ENCODE data around the gene PPP1R12B.
"Not testable (repeated sequence)": the region's sequence is repeated elsewhere in the genome, so short reads cannot be mapped to it uniquely, and the experiment has no call there.

The PPP1R12B gene

GRCh38 chr1:202493112-202493511 lies 144.6 kb downstream of the PPP1R12B start:
- DNase-seq, result not testable (repeated sequence)

GRCh38 chr1:202498542-202498941 lies 150.0 kb downstream of the PPP1R12B start:
- no peak for DNase-seq

- not testable (repeated sequence) for DNase-seq
Observed at GRCh38 chr1:202499997-202500396, 151.5 kb downstream of the PPP1R12B start.

GRCh38 chr1:202501281-202501680 lies 152.8 kb downstream of the PPP1R12B start:
- no peak for DNase-seq

- DNase-seq, result no peak
Observed at GRCh38 chr1:202505356-202505755, 156.9 kb downstream of the PPP1R12B start.

- DNase-seq, result not testable (repeated sequence)
Observed at GRCh38 chr1:202505880-202506575, 157.5 kb downstream of the PPP1R12B start.

- DNase-seq, result not testable (repeated sequence)
Observed at GRCh38 chr1:202508863-202509262, 160.4 kb downstream of the PPP1R12B start.

GRCh38 chr1:202513875-202514274 lies 165.4 kb downstream of the PPP1R12B start:
- not testable (repeated sequence) for DNase-seq

GRCh38 chr1:202516434-202516877 lies 168.0 kb downstream of the PPP1R12B start:
- no peak for DNase-seq

- DNase-seq, result not testable (repeated sequence)
Observed at GRCh38 chr1:202517146-202517545, 168.6 kb downstream of the PPP1R12B start.

- DNase-seq, result not testable (repeated sequence)
Observed at GRCh38 chr1:202518180-202518579, 169.7 kb downstream of the PPP1R12B start.

GRCh38 chr1:202518905-202519304 lies 170.4 kb downstream of the PPP1R12B start:
- DNase-seq, result not testable (repeated sequence)

- not testable (repeated sequence) for DNase-seq
Observed at GRCh38 chr1:202520129-202520856, 171.8 kb downstream of the PPP1R12B start.

GRCh38 chr1:202520857-202521216 lies 172.3 kb downstream of the PPP1R12B start:
- not testable (repeated sequence) for DNase-seq

- DNase-seq, result not testable (repeated sequence)
Observed at GRCh38 chr1:202521484-202521883, 173.0 kb downstream of the PPP1R12B start.

- DNase-seq, result no peak
Observed at GRCh38 chr1:202521886-202522285, 173.4 kb downstream of the PPP1R12B start.

- not testable (repeated sequence) for DNase-seq
Observed at GRCh38 chr1:202526056-202526455, 177.6 kb downstream of the PPP1R12B start.

- DNase-seq, result not testable (repeated sequence)
Observed at GRCh38 chr1:202528096-202528722, 179.7 kb downstream of the PPP1R12B start.

- not testable (repeated sequence) for DNase-seq
Observed at GRCh38 chr1:202530686-202531085, 182.2 kb downstream of the PPP1R12B start.

- no peak for DNase-seq
Observed at GRCh38 chr1:202531472-202531811, 182.9 kb downstream of the PPP1R12B start.

GRCh38 chr1:202531812-202532616 lies 183.5 kb downstream of the PPP1R12B start:
- not testable (repeated sequence) for DNase-seq

GRCh38 chr1:202539166-202539574 lies 190.7 kb downstream of the PPP1R12B start:
- DNase-seq, result not testable (repeated sequence)

- DNase-seq, result not testable (repeated sequence)
Observed at GRCh38 chr1:202539583-202539982, 191.1 kb downstream of the PPP1R12B start.

Data from stimulated activated CD4-positive, alpha-beta T cell treated with anti-CD3 and anti-CD28 coated beads, Interleukin-4, amount 100 ng/mL, for 24 hours (primary cell).